Stimulated activated naive CD8-positive, alpha-beta T cell treated with anti-CD3 and anti-CD28 coated beads, Interleukin-15, Interleukin-2, amounts not matched to agents 100 ng/mL and 50 ng/mL, for 24 hours (primary cell): ENCODE data around the gene SORCS2.

Source experiments
- H3K27ac Mint-ChIP-seq: one replicate; pipeline ENCODE4 v1.8.0; 2021; ENCODE audit warnings: mild to moderate bottlenecking, mixed read lengths
- H3K27me3 Mint-ChIP-seq: one replicate; pipeline ENCODE4 v1.8.0; 2021; ENCODE audit warnings: mixed read lengths
- H3K36me3 Mint-ChIP-seq: one replicate; pipeline ENCODE4 v1.8.0; 2021; ENCODE audit warnings: low read depth, mixed read lengths
- H3K4me1 Mint-ChIP-seq: one replicate; pipeline ENCODE4 v1.8.0; 2021; ENCODE audit warnings: low read depth, mixed read lengths
- H3K4me3 Mint-ChIP-seq: one replicate; pipeline ENCODE4 v1.8.0; 2021; ENCODE audit warnings: mild to moderate bottlenecking, mixed read lengths
- H3K9me3 Mint-ChIP-seq: one replicate; pipeline ENCODE4 v1.8.0; 2021; ENCODE audit warnings: mixed read lengths

Gene SORCS2

DNA sequence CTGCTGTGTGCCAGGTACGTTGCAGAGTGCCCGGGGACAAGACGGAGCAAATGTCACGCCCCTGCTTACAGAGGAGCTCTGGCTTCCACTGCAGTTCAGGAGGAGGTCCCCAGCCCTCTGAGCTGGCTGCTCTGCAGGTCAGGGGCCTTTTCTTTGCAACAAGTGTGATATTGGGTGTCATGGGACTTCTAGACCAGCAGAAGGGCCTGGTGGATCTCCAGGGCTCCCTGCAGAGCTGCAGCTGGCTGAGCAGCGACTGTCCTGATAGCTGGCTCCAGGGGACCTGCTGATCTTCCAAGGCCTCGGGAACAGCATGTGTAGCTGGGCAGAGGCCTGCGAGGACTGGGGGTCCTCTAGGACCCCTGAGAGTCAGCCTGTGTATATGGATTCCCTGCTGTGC, 120.4 kb downstream of the SORCS2 start:
- no peaks in the 10 kb centered on the region for H3K9me3 Mint-ChIP-seq
- H3K4me1 Mint-ChIP-seq = no peaks in the 10 kb centered on the region
- no peak overlapping the region for H3K4me3 Mint-ChIP-seq
- peaks cover 1% of the 10 kb centered on the region for H3K27me3 Mint-ChIP-seq
- no peaks in the 10 kb centered on the region for H3K36me3 Mint-ChIP-seq
- no peak overlapping the region for H3K27ac Mint-ChIP-seq

DNA sequence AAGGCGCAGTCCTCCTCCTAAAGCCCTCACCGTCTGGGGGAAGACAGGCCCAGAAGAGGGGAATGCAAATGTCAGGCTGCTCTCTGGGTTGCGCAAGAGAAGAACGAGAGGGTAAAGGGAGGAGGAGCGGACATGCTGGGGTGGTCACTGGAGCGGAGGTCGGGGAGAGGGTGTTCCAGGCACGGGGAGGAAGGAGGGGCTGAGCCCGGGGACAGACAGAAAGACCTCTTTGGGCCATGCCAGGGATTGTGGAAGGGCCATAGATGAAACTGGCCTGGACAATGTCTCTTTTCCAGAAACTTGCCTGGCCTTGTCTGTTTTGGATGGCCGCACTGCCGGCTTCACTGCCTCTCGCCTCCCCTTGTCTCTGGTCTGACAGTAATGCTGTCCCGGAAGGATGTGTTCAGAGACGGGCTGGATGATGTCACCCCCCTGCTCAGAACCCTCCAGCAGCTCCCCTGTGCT, 121.0 kb downstream of the SORCS2 start:
- no peaks in the 10 kb centered on the region for H3K4me1 Mint-ChIP-seq
- H3K9me3 Mint-ChIP-seq = no peaks in the 10 kb centered on the region
- H3K27me3 Mint-ChIP-seq = no peaks in the 10 kb centered on the region
- H3K36me3 Mint-ChIP-seq = no peaks in the 10 kb centered on the region
- no peak overlapping the region for H3K27ac Mint-ChIP-seq
- H3K4me3 Mint-ChIP-seq = no peak overlapping the region

DNA sequence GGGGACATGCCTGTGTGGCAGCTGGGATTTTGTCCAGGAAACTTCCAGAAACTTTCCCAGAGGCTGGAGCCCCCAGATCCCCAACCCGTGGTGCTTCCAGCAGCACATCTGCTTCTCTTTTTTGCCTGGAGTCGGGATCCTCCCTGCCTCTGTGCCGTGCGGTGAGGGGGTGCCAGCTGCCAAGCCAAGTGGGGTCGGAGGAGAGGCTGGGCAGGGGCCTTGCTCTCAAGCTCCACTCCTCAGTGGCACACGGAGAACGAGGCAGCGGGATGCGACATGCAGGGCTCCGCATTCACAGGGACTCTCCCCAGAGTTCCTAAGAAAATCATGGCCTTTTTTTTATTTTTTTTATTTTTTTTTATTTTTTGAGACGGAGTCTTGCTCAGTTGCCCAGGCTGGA, 121.7 kb downstream of the SORCS2 start:
- Mint-ChIP-seq H3K9me3 (peaks cover 6% of the 10 kb centered on the region), H3K27ac (no peak overlapping the region), H3K4me3 (no peak overlapping the region), H3K4me1 (no peaks in the 10 kb centered on the region), H3K36me3 (no peaks in the 10 kb centered on the region), H3K27me3 (no peaks in the 10 kb centered on the region)

DNA sequence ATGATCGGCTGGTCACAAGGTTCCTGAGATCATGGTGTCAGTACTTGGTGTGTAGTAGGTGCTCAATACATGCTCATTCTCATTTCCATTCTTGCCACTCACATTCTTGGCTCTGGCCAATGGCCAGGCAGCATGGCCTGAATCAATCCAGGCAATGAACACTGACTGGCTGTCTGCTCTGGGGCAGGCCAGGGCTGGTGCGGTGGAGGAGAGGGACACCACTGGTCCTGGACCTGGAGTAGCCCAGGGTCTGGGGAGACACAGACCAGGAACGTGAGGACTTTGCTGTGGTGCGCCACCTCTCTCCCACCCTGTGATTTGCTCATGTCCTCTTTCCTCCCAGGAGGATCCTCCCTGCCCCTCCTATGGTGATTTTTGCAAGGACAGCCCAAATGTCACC, 122.9 kb downstream of the SORCS2 start:
- Mint-ChIP-seq H3K9me3 (peaks cover 13% of the 10 kb centered on the region), H3K4me1 (no peaks in the 10 kb centered on the region), H3K27me3 (no peaks in the 10 kb centered on the region), H3K27ac (no peak overlapping the region), H3K4me3 (no peak overlapping the region), H3K36me3 (no peaks in the 10 kb centered on the region)

GRCh38 chr4:7315935-7316334, 123.6 kb downstream of the SORCS2 start:
- no peaks in the 10 kb centered on the region for H3K36me3 Mint-ChIP-seq
- no peaks in the 10 kb centered on the region for H3K27me3 Mint-ChIP-seq
- H3K4me1 Mint-ChIP-seq = no peaks in the 10 kb centered on the region

GRCh38 chr4:7319024-7319423, 126.7 kb downstream of the SORCS2 start:
- Mint-ChIP-seq H3K36me3 (no peaks in the 10 kb centered on the region), H3K27me3 (no peaks in the 10 kb centered on the region)

More at GRCh38 chr4:7315935-7316334, 123.6 kb downstream of the SORCS2 start:
- Mint-ChIP-seq H3K9me3 (peaks cover 14% of the 10 kb centered on the region), H3K27ac (no peak overlapping the region), H3K4me3 (no peak overlapping the region)

DNA sequence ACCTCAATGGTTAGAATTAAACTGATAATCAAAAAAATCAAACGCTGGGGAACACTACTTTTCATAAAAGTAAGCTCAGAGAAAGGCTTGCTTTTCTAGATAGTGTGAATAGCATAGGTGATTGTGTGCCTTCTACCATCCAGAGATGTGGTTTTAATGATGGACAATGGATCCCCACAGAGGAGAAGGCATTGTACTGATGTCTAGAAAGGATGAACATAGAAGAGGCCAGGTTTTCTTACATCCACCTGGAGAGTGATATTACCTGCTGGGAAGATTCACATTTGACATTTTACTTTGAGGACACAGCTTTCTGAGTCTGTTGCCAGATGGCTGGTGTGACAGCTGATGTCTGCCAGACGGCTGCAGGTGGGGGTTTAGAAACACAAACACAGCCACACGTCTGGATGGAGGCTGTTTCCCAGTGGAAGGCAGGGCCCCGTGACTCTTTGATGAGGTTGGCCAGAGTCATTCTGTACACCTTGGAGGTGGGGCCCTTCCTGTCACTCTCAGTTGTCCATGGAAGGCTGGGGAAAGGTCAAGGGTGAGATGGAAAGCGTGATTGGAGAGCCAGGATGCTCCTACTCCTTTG, 128.0 kb downstream of the SORCS2 start:
- peaks cover 14% of the 10 kb centered on the region for H3K9me3 Mint-ChIP-seq
- no peak overlapping the region for H3K27ac Mint-ChIP-seq
- H3K27me3 Mint-ChIP-seq = no peaks in the 10 kb centered on the region
- H3K4me3 Mint-ChIP-seq = no peak overlapping the region
- H3K4me1 Mint-ChIP-seq = no peaks in the 10 kb centered on the region
- no peaks in the 10 kb centered on the region for H3K36me3 Mint-ChIP-seq

More at GRCh38 chr4:7319024-7319423, 126.7 kb downstream of the SORCS2 start:
- no peak overlapping the region for H3K27ac Mint-ChIP-seq
- no peak overlapping the region for H3K4me3 Mint-ChIP-seq
- peaks cover 14% of the 10 kb centered on the region for H3K9me3 Mint-ChIP-seq
- no peaks in the 10 kb centered on the region for H3K4me1 Mint-ChIP-seq

DNA sequence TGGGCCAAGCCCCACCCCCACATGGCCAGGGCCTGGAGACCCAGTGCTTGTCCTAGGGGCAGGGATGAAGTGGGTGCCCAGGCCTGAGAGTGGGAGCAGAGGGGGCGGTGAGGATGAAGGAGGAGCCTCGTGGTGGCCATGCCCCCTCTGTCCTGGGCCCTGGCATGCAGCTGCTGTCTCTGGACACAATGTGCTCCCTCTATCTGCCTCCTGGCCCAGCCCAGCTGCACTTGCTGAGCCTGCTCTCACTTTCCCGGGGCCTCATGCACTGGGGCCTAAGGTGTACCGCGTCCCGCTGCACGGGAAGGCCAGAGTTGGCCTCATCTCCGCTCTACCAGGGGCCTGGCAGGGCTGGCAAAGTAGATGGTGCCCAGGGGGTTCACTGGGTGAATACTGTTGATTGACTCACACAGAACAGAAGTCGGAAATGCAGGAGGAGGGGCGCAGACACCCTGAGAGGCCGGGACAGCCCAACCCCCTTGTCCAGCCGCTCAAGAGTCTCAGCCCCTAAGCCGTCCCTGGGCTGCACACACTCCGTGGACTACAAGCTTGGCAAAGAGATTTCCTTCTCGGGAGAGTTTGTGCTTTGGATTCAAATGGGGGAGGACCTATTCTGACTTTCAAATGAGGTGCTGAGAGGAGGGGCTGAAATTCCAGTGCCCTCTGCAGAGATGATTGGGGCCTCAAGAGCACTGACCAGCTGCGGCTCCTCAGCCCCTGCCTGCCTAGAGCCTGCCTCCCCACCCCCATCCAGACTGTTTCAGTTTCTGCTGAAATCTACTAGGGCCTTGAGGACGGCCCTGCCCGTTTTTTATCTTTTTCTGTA, 130.0 kb downstream of the SORCS2 start:
- no peaks in the 10 kb centered on the region for H3K27me3 Mint-ChIP-seq
- no peak overlapping the region for H3K4me3 Mint-ChIP-seq
- peaks cover 14% of the 10 kb centered on the region for H3K9me3 Mint-ChIP-seq
- no peak overlapping the region for H3K27ac Mint-ChIP-seq
- no peaks in the 10 kb centered on the region for H3K36me3 Mint-ChIP-seq
- H3K4me1 Mint-ChIP-seq = no peaks in the 10 kb centered on the region

DNA sequence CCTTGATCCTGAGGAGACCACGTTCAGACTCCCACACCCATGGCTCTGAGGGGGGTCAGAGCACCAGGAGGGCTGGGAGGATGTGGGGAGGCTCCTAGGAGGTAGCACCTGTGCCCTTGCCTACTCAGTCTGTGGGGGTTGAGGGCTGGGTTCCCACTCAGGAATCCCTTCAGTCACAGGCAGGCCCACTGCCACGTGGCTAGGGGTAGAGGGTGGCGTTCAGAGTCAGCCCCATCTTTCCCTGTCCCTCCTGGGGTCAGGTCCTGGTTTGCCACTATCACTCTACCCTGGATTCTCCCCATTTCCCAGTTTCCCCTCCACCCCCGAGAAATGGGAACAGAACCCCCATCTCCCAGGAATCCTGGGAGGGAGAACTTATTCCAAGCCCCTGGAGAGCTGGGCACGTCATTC, 131.1 kb downstream of the SORCS2 start:
- no peak overlapping the region for H3K4me3 Mint-ChIP-seq
- H3K27me3 Mint-ChIP-seq = no peaks in the 10 kb centered on the region
- H3K36me3 Mint-ChIP-seq = no peaks in the 10 kb centered on the region
- peaks cover 13% of the 10 kb centered on the region for H3K9me3 Mint-ChIP-seq
- no peak overlapping the region for H3K27ac Mint-ChIP-seq
- no peaks in the 10 kb centered on the region for H3K4me1 Mint-ChIP-seq

DNA sequence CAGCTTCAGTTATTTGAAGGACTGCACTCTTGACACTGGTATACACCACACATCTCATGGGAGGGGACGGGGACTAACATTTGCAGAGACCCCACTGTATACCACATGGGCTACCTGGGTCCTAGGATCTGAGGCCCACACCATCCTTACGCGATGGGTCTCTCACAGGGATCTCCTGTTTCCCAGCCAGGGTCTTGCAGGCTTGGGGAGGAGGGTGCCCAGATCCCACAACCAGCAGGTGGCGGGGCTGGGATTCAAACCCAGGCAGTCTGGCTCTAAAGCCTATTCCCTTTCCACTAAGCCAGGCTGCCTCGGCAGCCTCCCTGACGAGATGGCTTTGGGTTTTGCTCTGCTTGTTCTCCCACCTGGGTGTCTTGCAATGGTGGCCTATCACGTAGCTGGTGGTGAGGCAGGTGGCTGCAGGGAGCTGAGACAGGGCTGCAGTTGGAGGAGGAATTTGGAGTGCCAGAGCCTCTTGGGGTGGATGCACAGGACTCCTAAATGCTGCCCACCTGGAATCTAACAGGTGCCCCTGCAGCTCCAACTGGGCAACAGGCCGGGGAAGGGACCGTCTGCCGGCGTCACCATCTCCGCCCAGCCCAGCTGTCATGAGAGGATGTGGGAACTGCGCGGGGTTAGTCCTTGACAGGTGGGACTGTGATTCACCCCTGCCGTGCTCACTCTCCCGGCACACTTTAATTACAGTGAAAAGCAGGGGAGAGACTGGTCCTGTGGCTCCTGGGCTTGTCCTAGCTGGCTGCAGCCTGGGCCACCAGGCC, 131.7 kb downstream of the SORCS2 start:
- Mint-ChIP-seq H3K27me3 (no peaks in the 10 kb centered on the region), H3K9me3 (peaks cover 7% of the 10 kb centered on the region), H3K36me3 (no peaks in the 10 kb centered on the region), H3K4me3 (no peak overlapping the region), H3K4me1 (no peaks in the 10 kb centered on the region), H3K27ac (no peak overlapping the region)

GRCh38 chr4:7324651-7325121, 132.3 kb downstream of the SORCS2 start:
- peaks cover 3% of the 10 kb centered on the region for H3K9me3 Mint-ChIP-seq
- no peaks in the 10 kb centered on the region for H3K4me1 Mint-ChIP-seq
- H3K4me3 Mint-ChIP-seq = no peak overlapping the region
- no peaks in the 10 kb centered on the region for H3K27me3 Mint-ChIP-seq
- no peaks in the 10 kb centered on the region for H3K36me3 Mint-ChIP-seq
- H3K27ac Mint-ChIP-seq = no peak overlapping the region

DNA sequence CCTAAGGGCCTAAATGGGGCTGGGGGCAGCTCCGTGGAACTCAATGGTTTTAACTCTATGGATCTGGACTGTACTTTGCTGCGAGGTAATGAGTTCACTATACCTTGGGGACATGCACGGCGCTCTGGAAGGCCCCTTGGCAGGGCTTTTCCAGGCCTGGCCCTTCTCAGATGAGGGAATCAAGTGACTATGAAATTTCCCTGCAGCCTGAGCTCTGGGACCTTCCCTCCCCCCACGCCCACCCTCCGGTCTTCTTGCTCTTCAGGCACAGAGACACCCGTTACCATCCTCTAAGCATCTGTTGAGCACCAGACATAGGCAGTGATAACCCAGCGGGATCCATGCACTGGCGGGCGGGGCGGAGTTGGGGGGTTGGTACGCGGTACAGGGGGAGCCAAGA, 133.2 kb downstream of the SORCS2 start:
- H3K4me3 Mint-ChIP-seq = no peak overlapping the region
- H3K27ac Mint-ChIP-seq = no peak overlapping the region
- H3K27me3 Mint-ChIP-seq = no peaks in the 10 kb centered on the region
- no peaks in the 10 kb centered on the region for H3K4me1 Mint-ChIP-seq
- no peaks in the 10 kb centered on the region for H3K36me3 Mint-ChIP-seq
- H3K9me3 Mint-ChIP-seq = no peaks in the 10 kb centered on the region

GRCh38 chr4:7326306-7326692, 134.0 kb downstream of the SORCS2 start:
- Mint-ChIP-seq H3K4me3 (no peak overlapping the region), H3K27ac (no peak overlapping the region), H3K36me3 (no peaks in the 10 kb centered on the region), H3K4me1 (no peaks in the 10 kb centered on the region), H3K27me3 (no peaks in the 10 kb centered on the region), H3K9me3 (no peaks in the 10 kb centered on the region)

DNA sequence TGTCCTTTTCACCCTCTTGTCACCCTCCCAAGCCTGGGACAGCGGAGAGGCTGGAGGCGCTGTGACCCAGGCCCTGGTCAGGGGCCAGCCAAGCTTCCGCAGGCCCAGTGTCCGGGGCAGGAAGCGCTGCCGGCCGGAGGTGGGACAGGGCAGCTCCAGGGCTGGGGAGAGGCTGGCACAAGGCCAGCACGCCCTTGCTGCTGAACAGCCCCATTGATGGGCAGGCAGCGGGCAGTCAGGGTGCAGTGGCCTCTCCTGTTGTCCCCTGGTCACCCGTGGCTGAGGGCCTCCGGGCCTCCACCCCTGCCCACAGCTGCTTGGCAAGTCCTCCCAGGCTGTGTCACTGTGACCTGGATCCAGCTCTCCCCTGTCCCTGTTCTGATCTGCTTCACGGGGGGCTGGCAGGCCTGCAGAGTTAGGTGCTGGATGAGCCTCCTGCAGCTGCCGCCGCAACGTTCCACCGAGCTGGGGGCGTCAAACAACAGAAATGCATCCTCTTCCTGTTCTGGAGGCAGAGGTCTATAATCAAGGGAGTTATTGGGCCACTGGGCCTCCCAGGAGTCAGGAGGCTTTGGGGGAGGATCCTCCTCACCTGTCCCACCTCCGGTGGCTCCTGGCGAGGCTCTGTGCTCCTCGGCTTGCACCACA, 134.5 kb downstream of the SORCS2 start:
- Mint-ChIP-seq H3K4me1 (no peaks in the 10 kb centered on the region), H3K36me3 (no peaks in the 10 kb centered on the region), H3K4me3 (no peak overlapping the region), H3K27me3 (no peaks in the 10 kb centered on the region), H3K9me3 (no peaks in the 10 kb centered on the region), H3K27ac (no peak overlapping the region)
